SK-N-SH (cell line): ENCODE results near the gene GLS. TPM values are rescaled to one million over a fixed set of nuclear protein-coding genes. Genes with fewer than 3 reads are reported as not detected.

Source experiments
- CTCF ChIA-PET: fragments of 300-600, 350-600 bp; formaldehyde crosslinking; extraction: SDS; loops from one replicate; lab custom pipeline; 2021; lab: Yijun Ruan, JAX
- POLR2A ChIA-PET: fragments of 350-600 bp; sonication (Branson Sonifier 250); formaldehyde crosslinking; extraction: SDS; loops from one replicate; lab custom pipeline; 2020; ENCODE audit warnings: antibody characterized with exemption, inconsistent platforms; lab: Yijun Ruan, JAX
- DNase-seq: peaks from one replicate; pipeline ENCODE4 v3.0.0; 2012
- H2AFZ ChIP-seq: fragments of 200-600 bp; sonication (generic); 2 replicates; pipeline ENCODE4 v1.8.1; 2016; ENCODE audit warnings: antibody characterized with exemption, mild to moderate bottlenecking, low read depth
- H3F3A ChIP-seq: fragments of 200-600 bp; sonication (generic); replicated peaks from 2 replicates; pipeline ENCODE3; 2016; ENCODE audit warnings: antibody characterized with exemption, mild to moderate bottlenecking; ENCODE audit not compliant: insufficient read depth
- H3K27ac ChIP-seq, 2 experiments: fragments of 200-500 bp in 1 of 2; fragments of 200-600 bp in 1 of 2; sonication (Bioruptor generic) in 1 of 2; sonication (generic), shearing (Covaris generic) in 1 of 2; 2 replicates each; pipeline versions ENCODE4 v1.5.1 to v1.6.1; 2014 to 2016; ENCODE audit warnings: low read depth in 2 of 2, inconsistent platforms in 1 of 2, low read length in 1 of 2, mild to moderate bottlenecking in 1 of 2, mixed read lengths in 1 of 2
- H3K27me3 ChIP-seq: fragments of 200-600 bp; sonication (generic), shearing (Covaris generic); 2 replicates; pipeline ENCODE4 v1.6.1; 2016; ENCODE audit warnings: mixed run types; ENCODE audit not compliant: insufficient read depth
- H3K36me3 ChIP-seq, 2 experiments: fragments of 200-500 bp in 1 of 2; fragments of 200-600 bp in 1 of 2; sonication (Bioruptor generic) in 1 of 2; sonication (generic) in 1 of 2; replicated peaks in 1 of 2; 2 replicates each; pipeline versions ENCODE3 to v1.5.1; 2014 to 2016; ENCODE audit warnings: low read length in 1 of 2, mild to moderate bottlenecking in 1 of 2; ENCODE audit not compliant: insufficient read depth in 2 of 2, control insufficient read depth in 1 of 2
- H3K4me1 ChIP-seq, 2 experiments: fragments of 200-500 bp in 1 of 2; fragments of 200-600 bp in 1 of 2; sonication (Bioruptor generic) in 1 of 2; sonication (generic), shearing (Covaris generic) in 1 of 2; 2 replicates each; pipeline versions ENCODE4 v1.5.1 to v1.6.1; 2014 to 2016; ENCODE audit warnings: low read depth in 1 of 2, low read length in 1 of 2, mixed run types in 1 of 2; ENCODE audit not compliant: insufficient read depth in 2 of 2, control insufficient read depth in 1 of 2
- H3K4me2 ChIP-seq: fragments of 200-600 bp; sonication (generic), shearing (Covaris generic); 2 replicates; pipeline ENCODE4 v1.6.1; 2017; ENCODE audit warnings: mixed run types
- H3K4me3 ChIP-seq, 2 experiments: fragments of 200-500 bp in 1 of 2; fragments of 200-600 bp in 1 of 2; sonication (Bioruptor generic) in 1 of 2; sonication (generic), shearing (Covaris generic) in 1 of 2; 2 replicates each; pipeline versions ENCODE4 v1.5.1 to v1.8.1; 2014 to 2016; ENCODE audit warnings: low read depth in 2 of 2, inconsistent platforms in 1 of 2, low read length in 1 of 2, mild to moderate bottlenecking in 1 of 2, mixed read lengths in 1 of 2, moderate library complexity in 1 of 2
- H3K79me2 ChIP-seq: fragments of 200-600 bp; sonication (generic); 2 replicates; pipeline ENCODE4 v1.8.1; 2017; ENCODE audit warnings: mild to moderate bottlenecking; ENCODE audit not compliant: insufficient read depth
- H3K9ac ChIP-seq: fragments of 200-600 bp; sonication (generic); 2 replicates; pipeline ENCODE4 v1.6.1; 2017; ENCODE audit warnings: mixed run types
- H3K9me2 ChIP-seq: fragments of 200-600 bp; sonication (generic); 2 replicates; pipeline ENCODE4 v1.6.1; 2017; ENCODE audit warnings: mixed run types
- H3K9me3 ChIP-seq: fragments of 200-600 bp; sonication (generic); 2 replicates; pipeline ENCODE4 v1.6.1; 2017; ENCODE audit warnings: mixed run types, mild to moderate bottlenecking, moderate library complexity
- H4K20me1 ChIP-seq: fragments of 200-600 bp; sonication (generic); 2 replicates; pipeline ENCODE4 v1.6.1; 2017; ENCODE audit warnings: mild to moderate bottlenecking, mixed run types; ENCODE audit not compliant: insufficient read depth
- EP300 ChIP-seq, 2 experiments: IDR thresholded peaks; 2 replicates each; pipeline versions ENCODE4 v1.4.0 to v1.6.1; 2012; ENCODE audit warnings: borderline replicate concordance in 1 of 2, low read depth in 1 of 2, low read length in 1 of 2
- FOXM1 ChIP-seq: IDR thresholded peaks from 2 replicates; pipeline ENCODE4 v1.4.0; 2012; ENCODE audit warnings: low read depth, mild to moderate bottlenecking
- GATA2 ChIP-seq: sonication (generic); formaldehyde crosslinking; IDR thresholded peaks from 2 replicates; pipeline ENCODE4 v1.5.0; 2020; ENCODE audit warnings: mild to moderate bottlenecking, missing genetic modification reagents
- MEF2A ChIP-seq: IDR thresholded peaks from 2 replicates; pipeline ENCODE4 v1.4.0; 2012; ENCODE audit warnings: low read depth, borderline replicate concordance
- MXI1 ChIP-seq: IDR thresholded peaks from 2 replicates; pipeline ENCODE4 v1.6.1; 2012; ENCODE audit warnings: mild to moderate bottlenecking, low read depth, low read length, improper control_type of control experiment
- REST ChIP-seq: IDR thresholded peaks from 2 replicates; pipeline ENCODE4 v1.6.1; 2012; ENCODE audit warnings: mild to moderate bottlenecking, low read depth, low read length, moderate library complexity
- ZBTB33 ChIP-seq: IDR thresholded peaks from 2 replicates; pipeline ENCODE4 v1.4.0; 2012; ENCODE audit warnings: low read depth, borderline replicate concordance
- WGBS: methylation state at CpG from one replicate; pipeline ENCODE4 v1.1.6; 2017; ENCODE audit warnings: low lambda C conversion rate; 5-methylcytosine and 5-hydroxymethylcytosine counted together
- polyA plus RNA-seq, 3 experiments: library from polyadenylated mRNA; depleted of rRNA; stranded (reverse); fragments of >200 nt; gene quantifications; 2 replicates each; pipeline ENCODE4 v1.2.3, GENCODE V29; 2012
- TF ChIP-seq, protein P1 (sequence below): IDR thresholded peaks from 2 replicates; pipeline ENCODE4 v1.4.0; 2012; ENCODE audit warnings: low read depth, borderline replicate concordance

Gene GLS
- polyA plus RNA-seq, 1 of the 3 experiments (the other 2 are of a cell fraction) = 37.2 TPM

DNA sequence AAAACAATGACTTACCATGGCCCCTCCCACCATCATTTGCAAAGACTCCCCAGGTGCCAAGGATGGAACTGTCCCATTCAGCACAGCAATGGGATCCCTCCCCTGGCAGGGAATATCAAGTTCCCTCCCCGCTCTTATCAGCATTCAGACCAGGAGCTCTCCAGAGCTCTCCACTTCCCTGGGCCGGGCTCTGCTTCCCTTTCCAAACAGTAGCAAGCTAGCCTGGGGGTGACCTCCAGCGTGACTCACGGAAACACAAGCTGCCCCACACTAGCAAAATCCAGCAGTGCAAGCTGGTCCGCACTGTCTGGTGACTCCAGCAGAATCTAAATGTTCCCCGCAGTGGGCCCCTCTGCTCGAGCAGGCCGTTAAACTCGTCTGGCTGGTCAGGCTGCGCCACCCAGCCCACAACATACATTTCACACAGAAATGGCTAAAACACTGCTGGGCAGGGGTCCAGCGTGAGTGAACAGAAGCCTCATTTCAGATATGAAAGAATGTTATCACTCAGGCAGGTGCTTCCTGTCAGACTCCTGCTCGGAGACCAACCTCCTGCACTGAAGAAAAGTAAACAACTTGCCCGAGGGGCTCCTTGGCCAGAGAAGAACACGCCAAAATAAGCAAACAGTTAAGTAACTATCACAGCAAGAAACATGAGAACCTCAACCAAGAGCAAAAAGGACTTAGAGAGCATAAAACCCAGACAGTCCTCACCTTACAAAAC lies 99.4 kb downstream of the GLS start (continued):
- TF ChIP-seq REST = peak; percentile 38; the same call in 1 of the 2 replicates
- no peak for TF ChIP-seq MXI1
- no peak for TF ChIP-seq FOXM1
- no peak for TF ChIP-seq MEF2A
- TF ChIP-seq EP300 (IDR thresholded peaks at IDR 0.05; ENCODE audit: borderline replicate concordance in 1 of 2, low read depth in 1 of 2, low read length in 1 of 2) = peak in 1 of 2 experiments; percentile 13; a peak in 1 of 4 replicates
- TF ChIP-seq ZBTB33 = no peak

DNA sequence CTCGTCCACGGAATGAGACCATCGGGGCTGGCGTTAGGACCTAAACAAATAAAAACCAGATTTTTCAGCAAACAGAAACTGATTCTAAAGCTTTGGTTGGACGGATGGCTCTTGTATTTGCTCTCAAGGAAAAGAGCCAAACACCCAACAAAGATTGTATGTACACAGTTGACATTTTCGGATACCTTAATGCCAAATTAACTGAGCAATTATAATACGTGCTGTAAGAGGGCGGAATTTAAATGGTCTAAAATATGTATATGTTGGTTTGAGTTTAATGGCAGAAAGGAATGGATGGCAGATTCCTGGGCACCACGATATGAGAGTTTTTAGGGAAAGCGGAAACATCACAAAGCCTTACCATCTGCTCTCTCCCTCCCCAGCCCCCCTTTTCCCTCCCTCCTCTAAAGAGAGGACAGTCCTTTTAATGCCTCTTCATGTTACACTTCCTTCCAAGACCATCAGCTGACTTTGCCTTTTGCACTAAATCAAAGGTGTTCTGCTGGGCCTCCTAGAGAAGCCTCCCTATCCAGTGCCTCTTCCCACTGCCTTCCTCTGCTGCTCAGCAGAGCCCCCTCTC lies 100.1 kb downstream of the GLS start:
- peak overlapping the region; percentile 6 to 93; a peak in 3 of 4 replicates for H3K27ac ChIP-seq
- CTCF ChIA-PET = interaction anchor here (1.1 kb wide), 1 partner anchor 16 kb away, joined by 3 read pairs; no protein-coding TSS in a partner anchor
- no peak overlapping the region for H3K4me2 ChIP-seq

More for the DNA sequence above, 100.1 kb downstream of the GLS start:
- Histone ChIP-seq H3F3A (peaks cover 22% of the 10 kb centered on the region), H3K4me3 (no peak overlapping the region), H2AFZ (no peak overlapping the region), H3K9me2 (no peaks in the 10 kb centered on the region), H3K9me3 (no peaks in the 10 kb centered on the region)
- POLR2A ChIA-PET = interaction anchor here (0.9 to 1.1 kb wide), 2 partner anchors 34 to 99 kb away, joined by 4 read pairs; partner anchors contain the start of gene STAT1
- DNase-seq = no peak
- TF ChIP-seq, protein P1, sequence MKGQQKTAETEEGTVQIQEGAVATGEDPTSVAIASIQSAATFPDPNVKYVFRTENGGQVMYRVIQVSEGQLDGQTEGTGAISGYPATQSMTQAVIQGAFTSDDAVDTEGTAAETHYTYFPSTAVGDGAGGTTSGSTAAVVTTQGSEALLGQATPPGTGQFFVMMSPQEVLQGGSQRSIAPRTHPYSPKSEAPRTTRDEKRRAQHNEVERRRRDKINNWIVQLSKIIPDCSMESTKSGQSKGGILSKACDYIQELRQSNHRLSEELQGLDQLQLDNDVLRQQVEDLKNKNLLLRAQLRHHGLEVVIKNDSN = no peak
- no peak for TF ChIP-seq GATA2 (CRISPR knock-in tag)
- TF ChIP-seq, all 33 proteins: peak for 0
- Histone ChIP-seq H3K27me3 (no peaks in the 10 kb centered on the region), H3K9ac (no peak overlapping the region), H3K4me1 (peaks cover 17 to 23% of the 10 kb centered on the region in 2 experiments), H3K79me2 (no peaks in the 10 kb centered on the region), H4K20me1 (no peaks in the 10 kb centered on the region), H3K36me3 (peaks cover 70 to 99% of the 10 kb centered on the region in 2 experiments)
- WGBS = 97% methylated on average over 10 of the region's 10 CpGs
